HL-60 (cell line): ENCODE data around the gene ARMC7.

Experiments
- CTCF ChIP-seq: IDR thresholded peaks from one replicate; pipeline ENCODE4 v1.5.1; 2011; ENCODE audit warnings: low read length, control low read depth, inconsistent platforms; ENCODE audit not compliant: insufficient read depth
- TF ChIP-seq, protein P1 (sequence below): IDR thresholded peaks from 2 replicates; pipeline ENCODE4 v1.6.1; 2012; ENCODE audit warnings: low read depth; ENCODE audit not compliant: insufficient replicate concordance

DNA sequence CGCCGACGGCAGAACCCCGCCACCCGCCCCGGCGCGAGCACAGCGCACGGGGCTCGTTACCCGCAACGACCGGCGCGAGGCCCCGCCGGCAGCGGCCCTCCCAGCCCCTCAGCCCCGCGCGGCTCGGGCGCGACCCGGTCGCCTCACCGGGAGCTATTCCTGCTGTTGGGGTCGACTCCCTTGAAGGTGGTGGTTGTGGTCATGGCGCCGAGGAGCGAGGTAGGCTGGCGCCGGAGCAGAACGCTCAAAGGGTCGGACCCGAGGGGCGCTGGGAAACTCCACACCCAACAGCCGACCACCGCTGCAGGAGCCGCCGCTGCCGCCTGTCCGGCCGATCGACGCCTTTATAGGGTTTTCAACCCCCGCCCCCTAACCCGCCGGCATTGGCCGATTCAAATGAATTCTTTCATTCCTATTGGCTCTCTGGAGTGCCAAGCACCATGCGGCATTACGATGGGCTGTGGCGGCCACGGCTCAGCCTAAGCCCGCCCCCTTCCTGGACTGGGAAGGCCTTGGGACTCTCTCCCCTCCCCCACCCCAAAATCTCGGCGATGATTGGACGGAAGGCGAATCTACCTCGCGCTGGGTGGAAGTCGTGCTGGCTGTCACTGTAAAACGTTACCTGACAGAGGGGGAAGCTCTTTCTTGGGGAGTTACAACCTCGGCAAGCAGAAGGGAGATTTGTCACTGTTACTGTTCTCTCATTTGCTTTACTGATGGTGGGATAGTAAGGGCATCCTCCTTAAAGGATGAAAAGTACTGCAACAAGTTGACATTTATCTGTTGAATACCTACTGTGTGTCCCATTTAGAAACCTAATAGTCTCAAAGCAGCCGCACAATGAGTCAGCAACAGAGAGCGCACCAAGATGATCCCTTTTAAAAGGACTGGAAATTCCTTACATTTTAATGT, 44.7 kb downstream of the ARMC7 start, which contains the start of gene JPT1:
- TF ChIP-seq CTCF, result no peak
- TF ChIP-seq, protein P1, sequence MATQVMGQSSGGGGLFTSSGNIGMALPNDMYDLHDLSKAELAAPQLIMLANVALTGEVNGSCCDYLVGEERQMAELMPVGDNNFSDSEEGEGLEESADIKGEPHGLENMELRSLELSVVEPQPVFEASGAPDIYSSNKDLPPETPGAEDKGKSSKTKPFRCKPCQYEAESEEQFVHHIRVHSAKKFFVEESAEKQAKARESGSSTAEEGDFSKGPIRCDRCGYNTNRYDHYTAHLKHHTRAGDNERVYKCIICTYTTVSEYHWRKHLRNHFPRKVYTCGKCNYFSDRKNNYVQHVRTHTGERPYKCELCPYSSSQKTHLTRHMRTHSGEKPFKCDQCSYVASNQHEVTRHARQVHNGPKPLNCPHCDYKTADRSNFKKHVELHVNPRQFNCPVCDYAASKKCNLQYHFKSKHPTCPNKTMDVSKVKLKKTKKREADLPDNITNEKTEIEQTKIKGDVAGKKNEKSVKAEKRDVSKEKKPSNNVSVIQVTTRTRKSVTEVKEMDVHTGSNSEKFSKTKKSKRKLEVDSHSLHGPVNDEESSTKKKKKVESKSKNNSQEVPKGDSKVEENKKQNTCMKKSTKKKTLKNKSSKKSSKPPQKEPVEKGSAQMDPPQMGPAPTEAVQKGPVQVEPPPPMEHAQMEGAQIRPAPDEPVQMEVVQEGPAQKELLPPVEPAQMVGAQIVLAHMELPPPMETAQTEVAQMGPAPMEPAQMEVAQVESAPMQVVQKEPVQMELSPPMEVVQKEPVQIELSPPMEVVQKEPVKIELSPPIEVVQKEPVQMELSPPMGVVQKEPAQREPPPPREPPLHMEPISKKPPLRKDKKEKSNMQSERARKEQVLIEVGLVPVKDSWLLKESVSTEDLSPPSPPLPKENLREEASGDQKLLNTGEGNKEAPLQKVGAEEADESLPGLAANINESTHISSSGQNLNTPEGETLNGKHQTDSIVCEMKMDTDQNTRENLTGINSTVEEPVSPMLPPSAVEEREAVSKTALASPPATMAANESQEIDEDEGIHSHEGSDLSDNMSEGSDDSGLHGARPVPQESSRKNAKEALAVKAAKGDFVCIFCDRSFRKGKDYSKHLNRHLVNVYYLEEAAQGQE, result peak; percentile 57
